Kidney (tissue), 14 donors: ENCODE results near the gene PCDHA4. TPM values are rescaled to one million over a fixed set of nuclear protein-coding genes. Genes with fewer than 3 reads are reported as not detected.
"Not testable (repeated sequence)": the region's sequence is repeated elsewhere in the genome, so short reads cannot be mapped to it uniquely, and the experiment has no call there.

Source experiments
- DNase-seq, 5 donors: peaks; one replicate each; pipeline ENCODE4 v3.0.0-alpha.2; 2013 to 2020
- FAIRE-seq: peaks from 2 replicates; lab custom pipeline; 2012; peaks lifted over from hg19 to GRCh38; lab: Jason Lieb, UNC
- H3K27ac ChIP-seq, 2 donors: one replicate each; pipeline ENCODE4 v1.7.0; 2013; ENCODE audit warnings: low read depth in 2 of 2, low read length in 2 of 2, inconsistent platforms in 1 of 2
- H3K27me3 ChIP-seq: one replicate; pipeline ENCODE4 v1.7.1; 2013; ENCODE audit warnings: low read length, inconsistent platforms; ENCODE audit not compliant: control insufficient read depth, insufficient read depth
- H3K36me3 ChIP-seq, 3 donors: one replicate each; pipeline versions ENCODE4 v1.7.0 to v1.7.1; 2013; ENCODE audit warnings: low read length in 3 of 3, control low read depth in 1 of 3, inconsistent platforms in 1 of 3; ENCODE audit not compliant: insufficient read depth in 3 of 3, control insufficient read depth in 2 of 3
- H3K4me1 ChIP-seq, 3 donors: one replicate each; pipeline versions ENCODE4 v1.7.0 to v1.7.1; 2013; ENCODE audit warnings: low read length in 3 of 3, inconsistent platforms in 1 of 3, low read depth in 1 of 3; ENCODE audit not compliant: control insufficient read depth in 2 of 3, insufficient read depth in 2 of 3
- H3K4me3 ChIP-seq, 3 donors: one replicate each; pipeline versions ENCODE4 v1.7.0 to v1.8.1; 2013; ENCODE audit warnings: low read length in 3 of 3, control low read depth in 1 of 3, inconsistent platforms in 1 of 3
- H3K9ac ChIP-seq, 3 donors: one replicate each; pipeline versions ENCODE4 v1.7.0 to v1.7.1; 2013; ENCODE audit warnings: low read length in 3 of 3, control low read depth in 1 of 3, inconsistent platforms in 1 of 3
- H3K9me3 ChIP-seq, 3 donors: one replicate each; pipeline versions ENCODE4 v1.7.0 to v1.7.1; 2013; ENCODE audit warnings: low read length in 3 of 3, control low read depth in 1 of 3, inconsistent platforms in 1 of 3; ENCODE audit not compliant: control insufficient read depth in 2 of 3, insufficient read depth in 1 of 3
- intact Hi-C: fragments of 100-400 bp; cut with DNase I; formaldehyde crosslinking; loops from one replicate; pipeline ENCODE4 v1.11.1; 2022
- polyA plus RNA-seq: library from polyadenylated mRNA; stranded (reverse); fragments of 350-450 nt; fragmentation: Illumina TruSeq; extraction: RNeasy Lipid Tissue Mini Kit (QIAGEN cat#74804); gene quantifications from one replicate; pipeline ENCODE4 v1.2.3, GENCODE V29; 2014; ENCODE audit warnings: low read depth, low replicate concordance; ENCODE audit not compliant: insufficient read depth
- total RNA-seq: library from RNA; stranded (reverse); fragmentation: NEBNext Ultra II Directional; extraction: Animal tissue kit (Norgen Biotek cat#: 25700); gene quantifications from one replicate; pipeline ENCODE4 v1.2.1, GENCODE V29; 2021
- TF ChIP-seq, protein P1 (sequence below): IDR thresholded peaks from 3 replicates; pipeline ENCODE4 v1.5.1; 2012; ENCODE audit warnings: mild to moderate bottlenecking, moderate library complexity, borderline replicate concordance; ENCODE audit not compliant: insufficient read depth; ENCODE audit errors: extremely low read depth
- donor health status: control.
- donor health status: control.
- donor health status: control.
- donor health status: control.
- donor health status: control.
- donor health status: DM: yes; HTN: yes; CAD: no.
- donor health status: Normal renal cell carcinoma (clear cell type).

Gene PCDHA4
- total and polyA plus RNA-seq, 2 donors from 2014 or later, result 1.1 to 4.1 TPM

DNA sequence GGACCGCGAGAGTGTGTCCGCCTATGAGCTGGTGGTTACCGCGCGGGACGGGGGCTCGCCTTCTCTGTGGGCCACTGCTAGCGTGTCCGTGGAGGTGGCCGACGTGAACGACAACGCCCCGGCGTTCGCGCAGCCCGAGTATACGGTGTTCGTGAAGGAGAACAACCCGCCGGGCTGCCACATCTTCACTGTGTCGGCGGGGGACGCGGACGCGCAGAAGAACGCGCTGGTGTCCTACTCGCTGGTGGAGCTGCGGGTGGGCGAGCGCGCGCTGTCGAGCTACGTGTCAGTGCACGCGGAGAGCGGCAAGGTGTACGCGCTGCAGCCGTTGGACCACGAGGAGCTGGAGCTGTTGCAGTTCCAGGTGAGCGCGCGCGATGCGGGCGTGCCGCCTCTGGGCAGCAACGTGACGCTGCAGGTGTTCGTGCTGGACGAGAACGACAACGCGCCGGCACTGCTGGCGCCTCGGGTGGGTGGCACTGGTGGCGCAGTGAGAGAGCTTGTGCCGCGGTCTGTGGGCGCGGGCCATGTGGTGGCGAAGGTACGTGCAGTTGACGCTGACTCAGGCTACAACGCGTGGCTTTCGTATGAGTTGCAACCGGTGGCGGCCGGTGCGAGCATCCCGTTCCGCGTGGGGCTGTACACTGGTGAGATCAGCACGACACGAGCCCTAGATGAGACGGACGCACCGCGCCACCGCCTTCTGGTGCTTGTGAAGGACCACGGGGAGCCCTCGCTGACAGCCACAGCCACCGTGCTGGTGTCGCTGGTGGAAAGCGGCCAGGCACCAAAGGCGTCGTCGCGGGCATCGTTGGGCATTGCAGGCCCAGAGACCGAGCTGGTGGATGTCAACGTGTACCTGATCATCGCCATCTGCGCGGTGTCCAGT lies 29.0 kb downstream of the PCDHA4 start:
- H3K9me3 ChIP-seq, result peaks cover 0 to 14% (median 10%) of the 10 kb centered on the region in 3 donors
- no peak overlapping the region for H3K27ac ChIP-seq
- no peak overlapping the region for H3K9ac ChIP-seq
- intact Hi-C loops, result no loop called here
- no peaks in the 10 kb centered on the region for H3K36me3 ChIP-seq
- no peak for FAIRE-seq
- no peak overlapping the region for H3K4me3 ChIP-seq
- H3K27me3 ChIP-seq, result no peaks in the 10 kb centered on the region
- H3K4me1 ChIP-seq, result no peaks in the 10 kb centered on the region
- TF ChIP-seq, protein P1, sequence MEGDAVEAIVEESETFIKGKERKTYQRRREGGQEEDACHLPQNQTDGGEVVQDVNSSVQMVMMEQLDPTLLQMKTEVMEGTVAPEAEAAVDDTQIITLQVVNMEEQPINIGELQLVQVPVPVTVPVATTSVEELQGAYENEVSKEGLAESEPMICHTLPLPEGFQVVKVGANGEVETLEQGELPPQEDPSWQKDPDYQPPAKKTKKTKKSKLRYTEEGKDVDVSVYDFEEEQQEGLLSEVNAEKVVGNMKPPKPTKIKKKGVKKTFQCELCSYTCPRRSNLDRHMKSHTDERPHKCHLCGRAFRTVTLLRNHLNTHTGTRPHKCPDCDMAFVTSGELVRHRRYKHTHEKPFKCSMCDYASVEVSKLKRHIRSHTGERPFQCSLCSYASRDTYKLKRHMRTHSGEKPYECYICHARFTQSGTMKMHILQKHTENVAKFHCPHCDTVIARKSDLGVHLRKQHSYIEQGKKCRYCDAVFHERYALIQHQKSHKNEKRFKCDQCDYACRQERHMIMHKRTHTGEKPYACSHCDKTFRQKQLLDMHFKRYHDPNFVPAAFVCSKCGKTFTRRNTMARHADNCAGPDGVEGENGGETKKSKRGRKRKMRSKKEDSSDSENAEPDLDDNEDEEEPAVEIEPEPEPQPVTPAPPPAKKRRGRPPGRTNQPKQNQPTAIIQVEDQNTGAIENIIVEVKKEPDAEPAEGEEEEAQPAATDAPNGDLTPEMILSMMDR, result no peak
- DNase-seq, result peak in 1 of 5 donors; percentile 70

DNA sequence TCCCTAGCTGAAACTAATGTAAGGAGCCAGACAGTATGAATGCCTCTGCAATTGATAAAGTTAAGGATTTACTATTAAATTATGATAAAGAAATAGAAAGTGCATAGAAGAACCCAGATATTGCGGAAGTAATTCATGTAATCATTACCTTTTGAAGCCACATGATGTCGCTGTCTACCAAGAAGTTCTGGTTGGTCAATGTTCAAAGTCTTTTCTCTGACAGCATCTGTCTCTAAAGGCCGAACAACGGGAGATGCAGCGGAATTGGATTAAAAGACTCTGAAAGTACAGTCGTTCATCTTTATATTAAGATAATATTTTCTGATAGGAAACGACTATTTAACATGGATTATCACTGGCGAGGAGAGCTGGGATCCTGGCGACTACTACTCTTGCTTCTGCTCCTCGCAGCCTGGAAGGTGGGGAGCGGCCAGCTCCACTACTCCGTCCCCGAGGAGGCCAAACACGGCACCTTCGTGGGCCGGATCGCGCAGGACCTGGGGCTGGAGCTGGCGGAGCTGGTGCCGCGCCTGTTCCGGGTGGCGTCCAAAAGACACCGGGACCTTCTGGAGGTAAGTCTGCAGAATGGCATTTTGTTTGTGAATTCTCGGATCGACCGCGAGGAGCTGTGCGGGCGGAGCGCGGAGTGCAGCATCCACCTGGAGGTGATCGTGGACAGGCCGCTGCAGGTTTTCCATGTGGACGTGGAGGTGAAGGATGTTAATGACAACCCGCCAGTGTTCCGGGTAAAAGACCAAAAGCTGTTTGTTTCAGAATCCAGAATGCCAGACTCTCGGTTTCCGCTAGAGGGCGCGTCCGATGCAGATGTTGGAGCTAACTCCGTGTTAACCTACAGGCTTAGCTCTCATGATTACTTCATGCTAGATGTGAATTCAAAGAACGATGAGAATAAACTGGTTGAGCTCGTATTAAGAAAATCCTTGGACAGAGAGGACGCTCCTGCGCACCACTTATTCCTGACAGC lies 34.4 kb downstream of the PCDHA4 start, which contains the start of gene PCDHA8:
TSS of gene PCDHA8 (plus strand) at position 210 of the 985 bp plus-strand sequence. CDS start at position 345, 135 bp downstream.
- H3K36me3 ChIP-seq, result no peaks in the 10 kb centered on the region
- no peak within 1 kb of the TSS for H3K4me3 ChIP-seq
- H3K27ac ChIP-seq, result no peak within 1 kb of the TSS
- DNase-seq, result no peak
- H3K4me1 ChIP-seq, result no peaks in the 10 kb centered on the region
- TF ChIP-seq, protein P1, result peak; percentile 25
- no peak within 1 kb of the TSS for H3K9ac ChIP-seq
- FAIRE-seq, result no peak
- intact Hi-C loops, result no loop called here
- H3K27me3 ChIP-seq, result no peaks in the 10 kb centered on the region
- peaks cover 0 to 11% (median 2%) of the 10 kb centered on the region in 3 donors for H3K9me3 ChIP-seq

DNA sequence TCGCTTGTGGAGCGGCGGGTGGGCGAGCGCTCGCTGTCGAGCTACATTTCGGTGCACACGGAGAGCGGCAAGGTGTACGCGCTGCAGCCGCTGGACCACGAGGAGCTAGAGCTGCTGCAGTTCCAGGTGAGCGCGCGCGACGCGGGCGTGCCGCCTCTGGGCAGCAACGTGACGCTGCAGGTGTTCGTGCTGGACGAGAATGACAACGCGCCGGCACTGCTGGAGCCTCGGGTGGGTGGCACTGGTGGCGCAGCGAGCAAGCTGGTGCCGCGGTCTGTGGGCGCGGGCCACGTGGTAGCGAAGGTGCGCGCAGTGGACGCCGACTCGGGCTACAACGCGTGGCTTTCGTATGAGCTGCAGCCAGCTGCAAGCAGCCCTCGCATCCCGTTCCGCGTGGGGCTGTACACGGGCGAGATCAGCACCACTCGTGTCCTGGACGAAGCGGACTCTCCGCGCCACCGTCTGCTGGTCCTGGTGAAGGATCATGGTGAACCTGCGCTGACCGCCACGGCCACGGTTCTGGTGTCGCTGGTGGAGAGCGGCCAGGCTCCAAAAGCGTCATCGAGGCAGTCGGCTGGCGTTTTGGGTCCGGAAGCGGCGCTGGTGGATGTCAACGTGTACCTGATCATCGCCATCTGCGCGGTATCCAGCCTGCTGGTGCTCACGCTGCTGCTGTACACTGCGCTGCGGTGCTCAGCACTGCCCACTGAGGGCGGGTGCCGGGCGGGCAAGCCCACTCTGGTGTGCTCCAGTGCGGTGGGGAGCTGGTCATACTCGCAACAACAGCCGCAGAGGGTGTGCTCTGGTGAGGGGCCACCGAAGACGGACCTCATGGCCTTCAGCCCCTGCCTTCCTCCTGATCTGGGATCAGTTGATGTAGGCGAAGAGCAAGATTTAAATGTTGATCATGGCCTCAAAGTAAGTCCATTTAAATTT lies 36.2 kb downstream of the PCDHA4 start:
- Histone ChIP-seq H3K27me3 (no peaks in the 10 kb centered on the region), H3K9ac (no peak overlapping the region), H3K4me1 (no peaks in the 10 kb centered on the region), H3K9me3 (peaks cover 0 to 9% (median 2%) of the 10 kb centered on the region in 3 donors), H3K36me3 (no peaks in the 10 kb centered on the region), H3K27ac (no peak overlapping the region), H3K4me3 (no peak overlapping the region)
- intact Hi-C loops, result no loop called here
- no peak for DNase-seq
- TF ChIP-seq, protein P1, result no peak
- no peak for FAIRE-seq

DNA sequence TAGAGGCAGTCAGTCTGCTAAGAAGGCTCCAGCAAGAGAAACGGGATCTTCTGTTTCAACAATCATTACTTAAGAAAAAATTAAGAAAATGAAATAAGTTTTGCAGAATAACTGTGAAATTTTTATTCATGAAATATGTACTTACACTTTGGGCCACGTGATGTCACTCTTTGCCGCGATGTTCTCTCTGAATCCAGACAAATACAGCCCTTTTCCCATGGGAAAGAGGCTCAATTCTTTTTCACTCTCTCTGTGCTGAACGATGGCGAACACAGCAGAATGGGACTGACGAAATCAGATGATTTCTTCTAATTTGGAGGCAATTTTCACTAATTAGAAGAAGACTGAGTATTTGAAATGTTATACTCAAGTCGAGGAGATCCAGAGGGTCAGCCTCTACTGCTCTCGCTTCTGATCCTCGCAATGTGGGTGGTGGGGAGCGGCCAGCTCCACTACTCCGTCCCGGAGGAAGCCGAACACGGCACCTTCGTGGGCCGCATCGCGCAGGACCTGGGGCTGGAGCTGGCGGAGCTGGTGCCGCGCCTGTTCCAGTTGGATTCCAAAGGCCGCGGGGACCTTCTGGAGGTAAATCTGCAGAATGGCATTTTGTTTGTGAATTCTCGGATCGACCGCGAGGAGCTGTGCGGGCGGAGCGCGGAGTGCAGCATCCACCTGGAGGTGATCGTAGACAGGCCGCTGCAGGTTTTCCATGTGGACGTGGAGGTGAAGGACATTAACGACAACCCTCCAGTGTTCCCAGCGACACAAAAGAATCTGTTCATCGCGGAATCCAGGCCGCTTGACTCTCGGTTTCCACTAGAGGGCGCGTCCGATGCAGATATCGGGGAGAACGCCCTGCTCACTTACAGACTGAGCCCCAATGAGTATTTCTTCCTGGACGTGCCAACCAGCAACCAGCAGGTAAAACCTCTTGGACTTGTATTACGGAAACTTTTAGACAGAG lies 41.6 kb downstream of the PCDHA4 start, which contains the start of gene PCDHA9:
TSS of gene PCDHA9 (plus strand) at position 244 of the 964 bp plus-strand sequence. CDS start at position 358, 114 bp downstream.
- DNase-seq, H3K4me3 ChIP-seq, intact Hi-C loops, H3K36me3 ChIP-seq, H3K9ac ChIP-seq, H3K9me3 ChIP-seq, H3K27me3 ChIP-seq, H3K27ac ChIP-seq, FAIRE-seq, H3K4me1 ChIP-seq: not testable (repeated sequence)
